ENCODE data around the gene HIVEP2.

HIVEP2 gene

DNA sequence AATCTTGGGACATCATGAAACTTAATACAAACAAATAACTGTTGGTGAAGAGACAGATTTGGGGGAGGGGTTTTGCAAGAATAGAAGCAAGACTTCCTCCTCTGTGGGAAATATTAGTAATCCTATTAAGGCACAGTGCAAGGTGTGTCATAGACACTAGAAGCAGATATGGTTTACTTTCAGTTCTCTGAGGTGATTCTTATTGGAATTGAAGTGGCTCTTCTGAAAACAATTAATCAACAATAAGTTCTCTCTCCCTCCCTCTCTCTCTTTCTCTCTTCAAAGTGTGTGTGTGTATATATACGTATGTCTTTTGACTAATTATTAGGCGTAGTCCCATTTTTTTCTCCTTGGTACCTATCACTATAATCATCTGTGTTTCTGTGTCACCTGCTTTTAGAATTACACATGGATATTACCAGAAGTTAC lies 99.8 kb downstream of the HIVEP2 start:
- peak overlapping the region; percentile 59 for H3K4me3 ChIP-seq (ENCODE audit: low read length)
- H3K27me3 ChIP-seq (ENCODE audit: control insufficient read depth, insufficient read depth, low read length), result no peaks in the 10 kb centered on the region
- no peaks in the 10 kb centered on the region for H3K9me3 ChIP-seq (replicated peaks; ENCODE audit: low read length)
- H3K4me1 ChIP-seq (ENCODE audit: control insufficient read depth, insufficient read depth, low read length), result peaks cover 71% of the 10 kb centered on the region
- H3K36me3 ChIP-seq (ENCODE audit: insufficient read depth, low read length), result no peaks in the 10 kb centered on the region
- peak overlapping the region; percentile 83 for H3K4me2 ChIP-seq (ENCODE audit: low read length)
- H3K9ac ChIP-seq (ENCODE audit: low read depth, low read length), result peak overlapping the region; percentile 83

- Histone ChIP-seq H3K4me1 (ENCODE audit: control insufficient read depth, insufficient read depth, low read length) (peaks cover 73% of the 10 kb centered on the region), H3K4me2 (ENCODE audit: low read length) (peak overlapping the region; percentile 83), H3K9me3 (replicated peaks; ENCODE audit: low read length) (no peaks in the 10 kb centered on the region), H3K27me3 (ENCODE audit: control insufficient read depth, insufficient read depth, low read length) (no peaks in the 10 kb centered on the region), H3K36me3 (ENCODE audit: insufficient read depth, low read length) (no peaks in the 10 kb centered on the region), H3K9ac (ENCODE audit: low read depth, low read length) (peak overlapping the region; percentile 83), H3K4me3 (ENCODE audit: low read length) (peak overlapping the region; percentile 59)
Measured at GRCh38 chr6:142844065-142844755, 100.8 kb downstream of the HIVEP2 start.

- Histone ChIP-seq H3K4me2 (ENCODE audit: low read length) (peak overlapping the region; percentile 68), H3K4me3 (ENCODE audit: low read length) (no peak overlapping the region), H3K9ac (ENCODE audit: low read depth, low read length) (no peak overlapping the region), H3K36me3 (ENCODE audit: insufficient read depth, low read length) (no peaks in the 10 kb centered on the region), H3K27me3 (ENCODE audit: control insufficient read depth, insufficient read depth, low read length) (no peaks in the 10 kb centered on the region), H3K9me3 (replicated peaks; ENCODE audit: low read length) (no peaks in the 10 kb centered on the region), H3K4me1 (ENCODE audit: control insufficient read depth, insufficient read depth, low read length) (peaks cover 78% of the 10 kb centered on the region)
Measured at GRCh38 chr6:142843361-142843760, 101.6 kb downstream of the HIVEP2 start.

- no peaks in the 10 kb centered on the region for H3K9me3 ChIP-seq (replicated peaks; ENCODE audit: low read length)
- H3K9ac ChIP-seq (ENCODE audit: low read depth, low read length), result peak overlapping the region; percentile 59
- peaks cover 71% of the 10 kb centered on the region for H3K4me1 ChIP-seq (ENCODE audit: control insufficient read depth, insufficient read depth, low read length)
- H3K36me3 ChIP-seq (ENCODE audit: insufficient read depth, low read length), result no peaks in the 10 kb centered on the region
- H3K4me2 ChIP-seq (ENCODE audit: low read length), result peak overlapping the region; percentile 68
- no peaks in the 10 kb centered on the region for H3K27me3 ChIP-seq (ENCODE audit: control insufficient read depth, insufficient read depth, low read length)
- H3K4me3 ChIP-seq (ENCODE audit: low read length), result peak overlapping the region; percentile 28
Measured at GRCh38 chr6:142842418-142843261, 102.3 kb downstream of the HIVEP2 start.

DNA sequence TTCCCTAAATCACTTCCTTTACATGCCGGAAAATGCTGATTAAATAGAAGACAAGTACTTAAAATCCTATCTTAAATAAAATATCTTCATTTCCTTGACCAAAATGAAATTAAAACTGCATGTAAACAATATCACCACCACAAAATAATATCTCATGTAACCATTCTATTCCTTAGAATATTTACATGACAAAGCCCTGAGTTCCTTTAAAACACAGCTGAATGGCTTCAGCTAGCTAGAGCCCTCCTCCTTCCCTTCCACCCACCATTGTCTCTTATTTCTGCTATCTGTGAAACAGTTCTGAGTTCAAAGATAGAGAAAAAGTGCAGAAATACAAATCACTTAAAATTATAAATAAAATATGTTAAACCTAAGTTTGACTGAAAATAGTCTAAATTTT lies 103.1 kb downstream of the HIVEP2 start:
- Histone ChIP-seq H3K4me2 (ENCODE audit: low read length) (peak overlapping the region; percentile 68), H3K9me3 (replicated peaks; ENCODE audit: low read length) (no peaks in the 10 kb centered on the region), H3K4me3 (ENCODE audit: low read length) (no peak overlapping the region), H3K36me3 (ENCODE audit: insufficient read depth, low read length) (no peaks in the 10 kb centered on the region), H3K9ac (ENCODE audit: low read depth, low read length) (peak overlapping the region; percentile 59), H3K4me1 (ENCODE audit: control insufficient read depth, insufficient read depth, low read length) (peaks cover 65% of the 10 kb centered on the region), H3K27me3 (ENCODE audit: control insufficient read depth, insufficient read depth, low read length) (no peaks in the 10 kb centered on the region)

DNA sequence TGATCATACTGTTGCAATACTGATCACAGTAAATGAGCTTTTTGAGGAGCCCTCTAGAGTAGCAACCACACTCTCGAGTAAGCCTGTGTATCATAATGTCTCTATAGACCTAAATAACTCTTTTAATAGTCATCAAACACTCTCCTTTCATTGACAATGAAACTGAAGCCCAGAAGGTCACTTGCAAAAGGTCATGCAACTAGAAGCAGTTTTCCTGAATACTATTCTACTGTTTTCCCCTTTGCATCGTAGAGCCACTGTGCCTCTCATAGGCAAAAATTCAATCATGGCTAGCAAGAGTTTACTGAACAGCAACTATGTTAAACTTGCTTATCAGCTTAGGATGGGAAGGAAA lies 105.3 kb downstream of the HIVEP2 start:
- Histone ChIP-seq H3K4me3 (ENCODE audit: low read length) (no peak overlapping the region), H3K4me1 (ENCODE audit: control insufficient read depth, insufficient read depth, low read length) (peaks cover 43% of the 10 kb centered on the region), H3K27me3 (ENCODE audit: control insufficient read depth, insufficient read depth, low read length) (no peaks in the 10 kb centered on the region), H3K36me3 (ENCODE audit: insufficient read depth, low read length) (no peaks in the 10 kb centered on the region), H3K9ac (ENCODE audit: low read depth, low read length) (no peak overlapping the region), H3K4me2 (ENCODE audit: low read length) (no peak overlapping the region), H3K9me3 (replicated peaks; ENCODE audit: low read length) (no peaks in the 10 kb centered on the region)

DNA sequence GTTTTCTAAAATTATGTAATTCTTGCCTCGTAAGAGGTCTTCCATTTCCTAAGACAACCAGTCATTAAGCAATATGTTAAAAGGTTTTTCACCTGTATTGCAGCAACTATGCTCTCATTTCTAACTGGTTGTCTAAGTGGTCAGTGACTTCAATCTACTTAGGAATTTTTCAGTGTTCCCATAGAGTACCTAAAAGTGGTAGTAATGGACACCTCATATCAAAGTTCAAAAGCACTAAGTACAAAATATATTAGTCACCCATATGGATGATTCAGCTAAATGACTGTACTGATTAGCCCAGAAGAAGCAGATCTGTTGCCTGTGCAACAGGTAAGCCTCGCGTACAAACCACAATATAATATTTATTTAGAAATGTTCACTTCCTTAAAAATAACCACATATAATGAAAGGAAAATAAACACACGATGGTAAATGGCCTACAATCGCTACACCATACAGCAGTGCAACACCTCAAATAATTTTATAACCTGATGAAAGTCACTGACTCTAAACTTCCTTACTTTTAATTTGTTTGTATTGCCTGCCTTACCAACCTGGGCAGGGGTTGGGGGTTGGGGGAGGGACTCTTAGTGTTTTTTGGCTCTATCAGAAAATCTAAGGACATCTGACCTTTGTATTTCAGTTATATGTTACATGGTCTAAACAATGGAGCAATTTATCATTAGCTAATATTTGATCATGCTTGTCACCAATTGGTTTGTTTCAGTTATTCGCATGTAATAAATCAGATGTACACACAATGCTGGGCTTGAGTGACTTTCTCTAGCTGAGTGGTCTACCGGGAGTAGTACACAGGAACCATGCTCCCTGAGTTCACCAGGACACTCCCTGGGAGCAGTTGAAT lies 105.9 kb downstream of the HIVEP2 start:
- Histone ChIP-seq H3K4me2 (ENCODE audit: low read length) (no peak overlapping the region), H3K9ac (ENCODE audit: low read depth, low read length) (no peak overlapping the region), H3K27me3 (ENCODE audit: control insufficient read depth, insufficient read depth, low read length) (no peaks in the 10 kb centered on the region), H3K4me1 (ENCODE audit: control insufficient read depth, insufficient read depth, low read length) (peaks cover 39% of the 10 kb centered on the region), H3K9me3 (replicated peaks; ENCODE audit: low read length) (no peaks in the 10 kb centered on the region), H3K36me3 (ENCODE audit: insufficient read depth, low read length) (no peaks in the 10 kb centered on the region), H3K4me3 (ENCODE audit: low read length) (no peak overlapping the region)

DNA sequence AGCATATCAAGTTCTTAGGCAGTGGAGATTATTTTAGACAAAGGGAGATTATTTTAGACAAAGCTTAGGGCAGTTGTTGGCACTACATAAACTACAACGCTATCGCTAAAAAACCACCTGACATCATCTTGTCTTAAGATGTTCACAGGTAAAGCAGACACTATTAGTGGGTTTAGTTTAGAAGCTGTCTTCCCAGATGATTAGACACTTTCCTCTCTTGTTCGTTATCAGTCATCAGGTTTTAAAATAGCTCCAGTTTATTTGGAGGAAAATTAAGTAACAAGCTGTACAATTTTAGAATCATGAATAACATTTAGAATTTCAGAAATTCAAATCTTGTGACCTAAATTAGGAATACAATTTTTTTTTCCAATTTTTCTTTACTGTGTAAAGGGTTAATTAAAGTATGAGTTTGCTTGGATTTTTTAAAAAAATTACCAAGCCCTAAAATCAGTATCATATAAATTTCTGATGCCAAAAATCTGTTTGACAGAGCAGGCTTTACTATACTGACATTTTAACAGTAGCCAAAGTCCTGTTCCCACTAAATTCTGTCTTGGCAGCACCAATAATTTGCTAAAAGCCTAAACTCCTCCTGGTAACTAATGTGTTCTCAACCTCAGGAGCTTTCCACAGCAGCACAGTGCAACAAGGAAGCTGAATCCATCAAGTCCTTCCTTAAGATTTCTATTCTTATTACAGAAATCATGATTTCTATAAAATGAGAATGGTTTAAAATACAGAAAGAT lies 109.0 kb downstream of the HIVEP2 start:
- H3K36me3 ChIP-seq (ENCODE audit: insufficient read depth, low read length), result peaks cover 2% of the 10 kb centered on the region
- peaks cover 33% of the 10 kb centered on the region for H3K4me1 ChIP-seq (ENCODE audit: control insufficient read depth, insufficient read depth, low read length)
- no peak overlapping the region for H3K9ac ChIP-seq (ENCODE audit: low read depth, low read length)
- H3K4me2 ChIP-seq (ENCODE audit: low read length), result no peak overlapping the region
- no peaks in the 10 kb centered on the region for H3K9me3 ChIP-seq (replicated peaks; ENCODE audit: low read length)
- no peaks in the 10 kb centered on the region for H3K27me3 ChIP-seq (ENCODE audit: control insufficient read depth, insufficient read depth, low read length)
- no peak overlapping the region for H3K4me3 ChIP-seq (ENCODE audit: low read length)

- Histone ChIP-seq H3K9me3 (replicated peaks; ENCODE audit: low read length) (no peaks in the 10 kb centered on the region), H3K9ac (ENCODE audit: low read depth, low read length) (no peak overlapping the region), H3K4me2 (ENCODE audit: low read length) (no peak overlapping the region), H3K27me3 (ENCODE audit: control insufficient read depth, insufficient read depth, low read length) (no peaks in the 10 kb centered on the region), H3K4me3 (ENCODE audit: low read length) (no peak overlapping the region), H3K36me3 (ENCODE audit: insufficient read depth, low read length) (peaks cover 4% of the 10 kb centered on the region), H3K4me1 (ENCODE audit: control insufficient read depth, insufficient read depth, low read length) (peaks cover 36% of the 10 kb centered on the region)
Measured at GRCh38 chr6:142834853-142835252, 110.1 kb downstream of the HIVEP2 start.

GRCh38 chr6:142833798-142834197 lies 111.2 kb downstream of the HIVEP2 start:
- H3K9me3 ChIP-seq (replicated peaks; ENCODE audit: low read length), result no peaks in the 10 kb centered on the region
- peaks cover 4% of the 10 kb centered on the region for H3K36me3 ChIP-seq (ENCODE audit: insufficient read depth, low read length)
- peaks cover 28% of the 10 kb centered on the region for H3K4me1 ChIP-seq (ENCODE audit: control insufficient read depth, insufficient read depth, low read length)
- peak overlapping the region; percentile 53 for H3K4me2 ChIP-seq (ENCODE audit: low read length)
- peak overlapping the region; percentile 39 for H3K9ac ChIP-seq (ENCODE audit: low read depth, low read length)
- H3K4me3 ChIP-seq (ENCODE audit: low read length), result no peak overlapping the region
- H3K27me3 ChIP-seq (ENCODE audit: control insufficient read depth, insufficient read depth, low read length), result no peaks in the 10 kb centered on the region

GRCh38 chr6:142833054-142833453 lies 111.9 kb downstream of the HIVEP2 start:
- Histone ChIP-seq H3K4me2 (ENCODE audit: low read length) (peak overlapping the region; percentile 53), H3K27me3 (ENCODE audit: control insufficient read depth, insufficient read depth, low read length) (no peaks in the 10 kb centered on the region), H3K4me3 (ENCODE audit: low read length) (peak overlapping the region; percentile 33), H3K36me3 (ENCODE audit: insufficient read depth, low read length) (peaks cover 4% of the 10 kb centered on the region), H3K9me3 (replicated peaks; ENCODE audit: low read length) (no peaks in the 10 kb centered on the region), H3K4me1 (ENCODE audit: control insufficient read depth, insufficient read depth, low read length) (peaks cover 23% of the 10 kb centered on the region), H3K9ac (ENCODE audit: low read depth, low read length) (peak overlapping the region; percentile 66)

All from skeletal muscle satellite cell (primary cell).